ENCODE measurements around the gene IRF3. TPM values are rescaled to one million over a fixed set of nuclear protein-coding genes. Genes with fewer than 3 reads are reported as not detected.
A peak's percentile ranks its signal among the peaks of the same experiment; 100 is the strongest.

Gene IRF3
- total and polyA plus RNA-seq, 2 of the 4 experiments (the other 2 are of a cell fraction) = 39.6 to 65.2 TPM

DNA sequence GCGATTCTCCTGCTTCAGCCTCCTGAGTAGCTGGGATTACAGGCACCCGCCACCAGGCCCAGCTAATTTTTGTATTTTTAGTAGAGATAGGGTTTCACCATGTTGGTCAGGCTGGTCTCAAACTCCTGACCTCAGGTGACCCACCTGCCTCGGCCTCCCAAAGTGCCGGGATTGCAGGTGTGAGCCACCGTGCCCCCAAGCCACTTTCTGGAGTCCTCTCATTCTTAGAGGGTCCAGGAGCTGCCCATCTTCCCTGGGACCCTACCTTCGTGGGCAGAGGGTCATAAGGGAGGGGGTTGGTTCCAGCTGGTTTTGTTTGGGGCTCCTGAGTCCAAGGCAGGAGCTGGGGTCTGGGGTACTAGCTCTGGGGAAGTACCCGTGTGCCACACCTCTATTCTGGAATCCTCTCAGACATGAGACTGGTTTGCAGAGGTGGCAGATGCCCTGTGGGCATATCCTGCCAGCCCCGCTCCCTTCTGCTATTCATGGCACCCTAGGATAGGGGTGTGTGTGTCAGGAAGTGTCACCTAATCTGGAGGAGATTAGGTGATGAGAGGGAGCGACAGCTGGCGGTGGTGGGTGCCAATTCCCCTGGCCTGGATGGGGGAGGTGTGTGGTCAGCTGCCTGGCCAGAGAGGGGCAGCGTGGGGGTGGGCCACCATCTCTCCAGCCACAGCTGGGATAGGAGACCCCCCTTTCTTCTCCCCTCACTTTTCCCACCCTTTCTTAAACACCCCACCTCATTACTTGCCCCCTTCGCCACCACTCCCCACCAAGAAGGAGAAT, 13.5 kb upstream of the IRF3 start (continued):
- no peak for TF ChIP-seq SMC3 (IDR thresholded peaks at IDR 0.05; ENCODE audit: low read depth, low read length)

DNA sequence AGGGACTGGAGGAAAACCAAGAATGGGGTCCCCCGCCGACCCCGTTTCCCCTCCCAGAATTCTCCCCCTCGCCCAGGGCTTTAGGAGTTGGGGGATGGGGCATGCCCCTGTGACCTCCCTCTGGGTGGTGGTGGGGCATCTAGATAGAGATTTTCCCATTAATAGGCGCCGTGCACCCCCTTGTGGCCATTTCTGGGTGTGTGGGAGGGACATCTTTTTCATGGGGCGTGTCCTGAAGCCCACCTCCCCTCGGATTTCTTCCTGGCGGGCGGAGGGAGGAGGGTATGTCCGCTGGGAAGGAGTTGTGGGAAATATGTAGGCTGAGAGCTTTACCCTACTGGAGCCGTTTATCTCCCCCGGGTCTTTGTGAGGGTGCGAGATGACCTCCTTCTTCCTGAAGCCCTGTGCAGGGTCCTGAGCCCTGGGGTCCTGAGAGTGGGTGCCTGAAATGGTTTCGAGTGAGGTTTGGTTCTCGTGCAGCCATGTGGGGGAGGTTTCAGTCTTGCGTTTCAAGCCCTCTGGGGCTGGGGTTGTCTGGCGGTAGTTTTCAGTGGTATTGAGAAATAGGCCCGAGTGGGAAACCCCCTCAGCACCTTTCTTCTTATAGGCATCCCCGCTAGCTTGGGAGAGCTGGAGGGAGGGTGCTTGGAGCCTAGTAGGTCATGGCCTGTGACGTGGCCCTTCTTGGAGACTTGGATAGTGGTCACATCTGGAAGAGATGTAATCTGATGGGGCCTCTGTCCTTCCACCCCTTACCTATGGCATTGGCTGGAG, 12.4 kb upstream of the IRF3 start:
- H3K4me2 ChIP-seq (ENCODE audit: low read depth, low read length) = peak overlapping the region; percentile 97
- dilution Hi-C loops (cut with HindIII; ENCODE audit: low sequenced_read_pairs, unreplicated experiment) = no loop called here
- H3K36me3 ChIP-seq (ENCODE audit: control insufficient read depth, insufficient read depth, low read length) = peaks cover 10% of the 10 kb centered on the region
- H3K4me3 ChIP-seq (ENCODE audit: insufficient read depth, low read depth, low read length) = peak overlapping the region; percentile 77
- H3K9me1 ChIP-seq (ENCODE audit: insufficient read depth, low read length) = peaks cover 3% of the 10 kb centered on the region; the same call in 1 of the 2 replicates
- peak overlapping the region; percentile 49 for H3K56ac ChIP-seq (ENCODE audit: extremely low read depth, insufficient read depth, low read length)
- peak overlapping the region; percentile 91 for H3K27ac ChIP-seq (ENCODE audit: insufficient read depth, low read length)
- H4K91ac ChIP-seq (ENCODE audit: insufficient read depth, low read depth, low read length) = no peak overlapping the region; the same call in 1 of the 2 replicates
- peak overlapping the region; percentile 98 for H2AK9ac ChIP-seq (replicated peaks; ENCODE audit: low read depth, low read length, poor library complexity)
- H3K14ac ChIP-seq (replicated peaks; ENCODE audit: low read depth, low read length) = peak overlapping the region; percentile 89
- 0 out of 2 replicates have a peak, but pooled peaks have one; percentile 5 for ATAC-seq (ENCODE audit: low read depth)
- H2AK5ac ChIP-seq (ENCODE audit: low read depth, low read length) = peak overlapping the region; percentile 97
- H3K18ac ChIP-seq (ENCODE audit: low read depth, low read length) = no peak overlapping the region; the same call in 1 of the 2 replicates
- no peak overlapping the region for H2BK20ac ChIP-seq (ENCODE audit: low read depth, low read length)
- H3K27me3 ChIP-seq (ENCODE audit: control insufficient read depth, insufficient read depth, low read length) = no peaks in the 10 kb centered on the region
- H3K4ac ChIP-seq (ENCODE audit: low read depth, low read length) = peak overlapping the region; percentile 33
- TF ChIP-seq RAD21 (IDR thresholded peaks at IDR 0.05; ENCODE audit: low read length) (peak; percentile 60), MAZ (IDR thresholded peaks at IDR 0.05; ENCODE audit: borderline replicate concordance, low read depth, low read length) (peak; percentile 17; the same call in 1 of the 2 replicates), NFE2L2 (IDR thresholded peaks at IDR 0.05; ENCODE audit: low read depth, low read length) (no peak), CEBPB (IDR thresholded peaks at IDR 0.05; ENCODE audit: low read depth, low read length) (peak; percentile 80), SMC3 (IDR thresholded peaks at IDR 0.05; ENCODE audit: low read depth, low read length) (peak; percentile 32), POLR2A (IDR thresholded peaks at IDR 0.05; ENCODE audit: low read depth, low read length) (peak; percentile 19; the same call in 1 of the 2 replicates)
- TF ChIP-seq, protein P1, sequence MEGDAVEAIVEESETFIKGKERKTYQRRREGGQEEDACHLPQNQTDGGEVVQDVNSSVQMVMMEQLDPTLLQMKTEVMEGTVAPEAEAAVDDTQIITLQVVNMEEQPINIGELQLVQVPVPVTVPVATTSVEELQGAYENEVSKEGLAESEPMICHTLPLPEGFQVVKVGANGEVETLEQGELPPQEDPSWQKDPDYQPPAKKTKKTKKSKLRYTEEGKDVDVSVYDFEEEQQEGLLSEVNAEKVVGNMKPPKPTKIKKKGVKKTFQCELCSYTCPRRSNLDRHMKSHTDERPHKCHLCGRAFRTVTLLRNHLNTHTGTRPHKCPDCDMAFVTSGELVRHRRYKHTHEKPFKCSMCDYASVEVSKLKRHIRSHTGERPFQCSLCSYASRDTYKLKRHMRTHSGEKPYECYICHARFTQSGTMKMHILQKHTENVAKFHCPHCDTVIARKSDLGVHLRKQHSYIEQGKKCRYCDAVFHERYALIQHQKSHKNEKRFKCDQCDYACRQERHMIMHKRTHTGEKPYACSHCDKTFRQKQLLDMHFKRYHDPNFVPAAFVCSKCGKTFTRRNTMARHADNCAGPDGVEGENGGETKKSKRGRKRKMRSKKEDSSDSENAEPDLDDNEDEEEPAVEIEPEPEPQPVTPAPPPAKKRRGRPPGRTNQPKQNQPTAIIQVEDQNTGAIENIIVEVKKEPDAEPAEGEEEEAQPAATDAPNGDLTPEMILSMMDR (conservative IDR thresholded peaks at IDR 0.05; ENCODE audit: low read depth, low read length) = peak; percentile 70
- TF ChIP-seq, protein P2, sequence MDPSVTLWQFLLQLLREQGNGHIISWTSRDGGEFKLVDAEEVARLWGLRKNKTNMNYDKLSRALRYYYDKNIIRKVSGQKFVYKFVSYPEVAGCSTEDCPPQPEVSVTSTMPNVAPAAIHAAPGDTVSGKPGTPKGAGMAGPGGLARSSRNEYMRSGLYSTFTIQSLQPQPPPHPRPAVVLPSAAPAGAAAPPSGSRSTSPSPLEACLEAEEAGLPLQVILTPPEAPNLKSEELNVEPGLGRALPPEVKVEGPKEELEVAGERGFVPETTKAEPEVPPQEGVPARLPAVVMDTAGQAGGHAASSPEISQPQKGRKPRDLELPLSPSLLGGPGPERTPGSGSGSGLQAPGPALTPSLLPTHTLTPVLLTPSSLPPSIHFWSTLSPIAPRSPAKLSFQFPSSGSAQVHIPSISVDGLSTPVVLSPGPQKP (IDR thresholded peaks at IDR 0.05; ENCODE audit: borderline replicate concordance, low read depth, low read length) = no peak
- intact Hi-C loops (cut with micrococcal nuclease) = loop anchor here (2.0 to 5.0 kb wide), 2 partner anchors 37 to 86 kb away; partner anchors contain the start of genes PRR12 and RRAS
- peak; percentile 62 for DNase-seq
- no peak overlapping the region; the same call in 1 of the 2 replicates for H2BK120ac ChIP-seq (ENCODE audit: low read depth, low read length)
- H3K9me3 ChIP-seq (ENCODE audit: control insufficient read depth, insufficient read depth, low read length) = no peaks in the 10 kb centered on the region
- no peak overlapping the region for H2BK15ac ChIP-seq (ENCODE audit: low read depth, low read length)
- peak overlapping the region; percentile 74 for H2BK5ac ChIP-seq (ENCODE audit: low read depth, low read length, poor library complexity, severe bottlenecking)
- H3K79me1 ChIP-seq (ENCODE audit: low read depth in 1 of 2, low read length in 2 of 2) = peaks cover 10 to 52% of the 10 kb centered on the region in 2 experiments
- ChIA-PET POLR2A (ENCODE audit: unreplicated experiment) (interaction anchor here (0.8 kb wide), 1 partner anchor 38 kb away, joined by 6 read pairs; no protein-coding TSS in a partner anchor), CTCF (no interaction called here)
- peak overlapping the region; percentile 81 for H3K23ac ChIP-seq (ENCODE audit: low read depth, low read length)
- no CpG with 5 or more reads among the region's 21 CpGs for WGBS, 2 experiments (ENCODE audit: extremely low coverage in 2 of 2, insufficient read length in 1 of 2)
- peaks cover 45% of the 10 kb centered on the region for H4K20me1 ChIP-seq (ENCODE audit: insufficient read depth, low read length)
- peaks cover 13% of the 10 kb centered on the region for H3K4me1 ChIP-seq (ENCODE audit: control insufficient read depth, insufficient read depth, low read length)
- H3K9ac ChIP-seq (ENCODE audit: low read depth, low read length) = peak overlapping the region; percentile 80
- peak overlapping the region; percentile 72 for H2AFZ ChIP-seq (replicated peaks; ENCODE audit: low read length, poor library complexity)
- in situ Hi-C loops (cut with MboI; ENCODE audit: low sequenced_read_pairs) = no loop called here
- peak overlapping the region in 1 of 2 experiments; percentile 61; a peak in 2 of 4 replicates for H4K8ac ChIP-seq (ENCODE audit: low read depth in 2 of 2, low read length in 2 of 2)
- H4K5ac ChIP-seq (ENCODE audit: low read depth, low read length) = 0 out of 2 replicates have a peak overlapping the region, but pooled peaks have one; percentile 24
- BruUV-seq (replicated peaks) = TSS peak; percentile 44

Data from IMR-90 (cell line).